Measurements from ENCODE around the gene MCM7. TPM values are rescaled to one million over a fixed set of nuclear protein-coding genes. Genes with fewer than 3 reads are reported as not detected.

Gene MCM7
- total and polyA plus RNA-seq, 2 of the 13 experiments (the other 11 are each of a cell fraction or from before 2014, with no cell fraction given), result 84.5 to 214 TPM

DNA sequence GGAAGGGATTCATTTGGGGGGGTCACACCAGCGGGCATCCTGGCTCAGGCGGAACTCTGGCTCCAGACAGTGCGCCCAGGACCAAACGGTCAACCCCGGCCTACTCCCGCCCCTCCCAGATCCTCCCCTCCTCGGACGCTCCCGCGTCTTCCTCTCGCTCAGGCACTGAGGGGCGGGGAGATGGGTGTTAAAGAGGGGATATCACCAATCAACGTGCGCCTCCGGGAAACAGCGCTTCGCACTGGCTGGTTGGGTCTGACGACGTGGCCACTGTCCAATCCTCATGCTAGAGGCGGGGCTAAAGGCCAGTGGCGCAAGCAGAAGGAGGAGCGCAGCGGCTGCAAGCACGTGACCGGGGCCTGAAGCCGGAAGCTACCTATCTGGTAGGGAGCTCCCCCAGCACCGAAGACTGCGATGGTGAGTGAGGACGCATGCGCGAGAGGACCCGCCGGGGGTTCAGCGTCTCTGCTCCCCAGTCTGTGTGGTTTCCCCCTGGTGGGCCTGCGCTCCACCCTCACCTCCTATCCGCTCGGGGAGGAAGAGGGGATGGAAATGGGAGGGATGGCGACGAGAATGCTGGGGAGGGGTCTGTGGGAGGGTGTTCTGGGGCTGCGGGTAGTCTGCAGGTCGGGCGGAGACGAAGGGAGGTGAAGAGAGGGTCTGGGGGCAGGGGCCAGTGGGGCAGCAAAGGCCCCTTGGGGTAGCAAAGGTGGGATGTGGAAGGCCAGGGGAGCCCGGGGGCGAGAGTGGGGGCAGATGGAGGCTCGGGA lies 47.5 kb upstream of the MCM7 start, which contains the start of gene LAMTOR4 (continued):
- no peak for TF ChIP-seq ZIK1 (CRISPR knock-in tag; IDR thresholded peaks at IDR 0.05; ENCODE audit: borderline replicate concordance, low read depth)
- TF ChIP-seq, protein P1, sequence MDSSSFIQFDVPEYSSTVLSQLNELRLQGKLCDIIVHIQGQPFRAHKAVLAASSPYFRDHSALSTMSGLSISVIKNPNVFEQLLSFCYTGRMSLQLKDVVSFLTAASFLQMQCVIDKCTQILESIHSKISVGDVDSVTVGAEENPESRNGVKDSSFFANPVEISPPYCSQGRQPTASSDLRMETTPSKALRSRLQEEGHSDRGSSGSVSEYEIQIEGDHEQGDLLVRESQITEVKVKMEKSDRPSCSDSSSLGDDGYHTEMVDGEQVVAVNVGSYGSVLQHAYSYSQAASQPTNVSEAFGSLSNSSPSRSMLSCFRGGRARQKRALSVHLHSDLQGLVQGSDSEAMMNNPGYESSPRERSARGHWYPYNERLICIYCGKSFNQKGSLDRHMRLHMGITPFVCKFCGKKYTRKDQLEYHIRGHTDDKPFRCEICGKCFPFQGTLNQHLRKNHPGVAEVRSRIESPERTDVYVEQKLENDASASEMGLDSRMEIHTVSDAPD (CRISPR knock-in tag; IDR thresholded peaks at IDR 0.05), result no peak
- TF ChIP-seq, protein P2, sequence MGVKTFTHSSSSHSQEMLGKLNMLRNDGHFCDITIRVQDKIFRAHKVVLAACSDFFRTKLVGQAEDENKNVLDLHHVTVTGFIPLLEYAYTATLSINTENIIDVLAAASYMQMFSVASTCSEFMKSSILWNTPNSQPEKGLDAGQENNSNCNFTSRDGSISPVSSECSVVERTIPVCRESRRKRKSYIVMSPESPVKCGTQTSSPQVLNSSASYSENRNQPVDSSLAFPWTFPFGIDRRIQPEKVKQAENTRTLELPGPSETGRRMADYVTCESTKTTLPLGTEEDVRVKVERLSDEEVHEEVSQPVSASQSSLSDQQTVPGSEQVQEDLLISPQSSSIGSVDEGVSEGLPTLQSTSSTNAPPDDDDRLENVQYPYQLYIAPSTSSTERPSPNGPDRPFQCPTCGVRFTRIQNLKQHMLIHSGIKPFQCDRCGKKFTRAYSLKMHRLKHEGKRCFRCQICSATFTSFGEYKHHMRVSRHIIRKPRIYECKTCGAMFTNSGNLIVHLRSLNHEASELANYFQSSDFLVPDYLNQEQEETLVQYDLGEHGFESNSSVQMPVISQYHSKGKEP (CRISPR knock-in tag; IDR thresholded peaks at IDR 0.05), result 0 out of 2 replicates have a peak, but pooled peaks have one; percentile 9
- no peak for TF ChIP-seq GTF3A (CRISPR knock-in tag; conservative IDR thresholded peaks at IDR 0.05)
- TF ChIP-seq ZNF530 (CRISPR knock-in tag; IDR thresholded peaks at IDR 0.05; ENCODE audit: low read depth), result no peak
- TF ChIP-seq PAF1 (CRISPR knock-in tag; IDR thresholded peaks at IDR 0.05), result no peak
- no peak for TF ChIP-seq U2AF2 (IDR thresholded peaks at IDR 0.05; ENCODE audit: low read depth, low read length)
- TF ChIP-seq, protein P3, sequence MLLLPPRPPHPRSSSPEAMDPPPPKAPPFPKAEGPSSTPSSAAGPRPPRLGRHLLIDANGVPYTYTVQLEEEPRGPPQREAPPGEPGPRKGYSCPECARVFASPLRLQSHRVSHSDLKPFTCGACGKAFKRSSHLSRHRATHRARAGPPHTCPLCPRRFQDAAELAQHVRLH (CRISPR knock-in tag; IDR thresholded peaks at IDR 0.05; ENCODE audit: borderline replicate concordance, low read depth), result peak; percentile 86; the same call in 1 of the 2 replicates
- TF ChIP-seq ZNF709 (CRISPR knock-in tag; IDR thresholded peaks at IDR 0.05), result no peak
- no peak for TF ChIP-seq ZNF781 (CRISPR knock-in tag; IDR thresholded peaks at IDR 0.05; ENCODE audit: borderline replicate concordance, not compliant biosample characterization)
- peak; percentile 85 for TF ChIP-seq XRCC5 (optimal IDR thresholded peaks at IDR 0.05; ENCODE audit: low read length)
- peak; percentile 89 for TF ChIP-seq GABPB1 (CRISPR knock-in tag; IDR thresholded peaks at IDR 0.05)
- no peak for TF ChIP-seq ZNF589 (CRISPR knock-in tag; conservative IDR thresholded peaks at IDR 0.05)
- TF ChIP-seq ZNF737 (CRISPR knock-in tag; IDR thresholded peaks at IDR 0.05; ENCODE audit: borderline replicate concordance), result no peak
- TF ChIP-seq, protein P4, sequence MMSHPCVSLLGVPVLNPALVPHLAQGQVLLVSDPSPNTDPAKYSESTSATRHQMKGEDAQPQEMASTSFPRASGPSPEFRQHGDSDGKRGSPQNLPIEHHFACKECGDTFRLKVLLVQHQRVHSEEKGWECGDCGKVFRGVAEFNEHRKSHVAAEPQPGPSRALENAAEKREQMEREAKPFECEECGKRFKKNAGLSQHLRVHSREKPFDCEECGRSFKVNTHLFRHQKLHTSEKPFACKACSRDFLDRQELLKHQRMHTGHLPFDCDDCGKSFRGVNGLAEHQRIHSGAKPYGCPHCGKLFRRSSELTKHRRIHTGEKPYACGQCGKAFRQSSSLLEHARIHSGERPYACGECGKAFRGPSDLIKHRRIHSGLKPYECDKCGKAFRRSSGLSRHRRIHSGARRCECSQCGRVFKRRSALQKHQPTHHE (CRISPR knock-in tag; IDR thresholded peaks at IDR 0.05; ENCODE audit: borderline replicate concordance), result 0 out of 2 replicates have a peak, but pooled peaks have one; percentile 78
- peak; percentile 83 for TF ChIP-seq KAT8 (CRISPR knock-in tag; IDR thresholded peaks at IDR 0.05)
- TF ChIP-seq ZNF777 (CRISPR knock-in tag; IDR thresholded peaks at IDR 0.05), result no peak
- TF ChIP-seq ATAD3A (CRISPR knock-in tag; IDR thresholded peaks at IDR 0.05), result no peak
- no peak for TF ChIP-seq ADNP (CRISPR knock-in tag; IDR thresholded peaks at IDR 0.05)
- peak; percentile 56; the same call in 1 of the 2 replicates for TF ChIP-seq HDAC2 (CRISPR knock-in tag; IDR thresholded peaks at IDR 0.05)
- TF ChIP-seq ZNF7 (CRISPR knock-in tag; IDR thresholded peaks at IDR 0.05), result no peak
- TF ChIP-seq SKI (IDR thresholded peaks at IDR 0.05; ENCODE audit: partially characterized antibody), result peak; percentile 7
- TF ChIP-seq, protein P5, sequence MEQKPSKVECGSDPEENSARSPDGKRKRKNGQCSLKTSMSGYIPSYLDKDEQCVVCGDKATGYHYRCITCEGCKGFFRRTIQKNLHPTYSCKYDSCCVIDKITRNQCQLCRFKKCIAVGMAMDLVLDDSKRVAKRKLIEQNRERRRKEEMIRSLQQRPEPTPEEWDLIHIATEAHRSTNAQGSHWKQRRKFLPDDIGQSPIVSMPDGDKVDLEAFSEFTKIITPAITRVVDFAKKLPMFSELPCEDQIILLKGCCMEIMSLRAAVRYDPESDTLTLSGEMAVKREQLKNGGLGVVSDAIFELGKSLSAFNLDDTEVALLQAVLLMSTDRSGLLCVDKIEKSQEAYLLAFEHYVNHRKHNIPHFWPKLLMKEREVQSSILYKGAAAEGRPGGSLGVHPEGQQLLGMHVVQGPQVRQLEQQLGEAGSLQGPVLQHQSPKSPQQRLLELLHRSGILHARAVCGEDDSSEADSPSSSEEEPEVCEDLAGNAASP (CRISPR knock-in tag; IDR thresholded peaks at IDR 0.05; ENCODE audit: borderline replicate concordance), result peak; percentile 43; the same call in 1 of the 2 replicates
- no peak for TF ChIP-seq JARID2 (CRISPR knock-in tag; IDR thresholded peaks at IDR 0.05; ENCODE audit: insufficient replicate concordance)
- TF ChIP-seq SALL2 (CRISPR knock-in tag; IDR thresholded peaks at IDR 0.05), result peak; percentile 59; the same call in 1 of the 2 replicates

Data from HepG2 (cell line).